Thymus (tissue), 11 donors: Measurements from ENCODE around the gene NLGN1. TPM values are rescaled to one million over a fixed set of nuclear protein-coding genes. Genes with fewer than 3 reads are reported as not detected.

Source experiments
- DNase-seq, 9 donors: peaks; one replicate each; pipeline ENCODE4 v3.0.0-alpha.2; 2013; ENCODE audit warnings: low spot score in 9 of 9, low read depth in 6 of 9, missing footprints in 1 of 9
- H3K27ac ChIP-seq, 2 donors: one replicate each; pipeline ENCODE4 v1.5.1; 2013; ENCODE audit warnings: control low read depth in 1 of 2, low read depth in 1 of 2, low read length in 1 of 2, mild to moderate bottlenecking in 1 of 2, moderate library complexity in 1 of 2
- H3K27me3 ChIP-seq, 2 donors: one replicate each; pipeline ENCODE4 v1.5.1; 2013; ENCODE audit warnings: low read length in 1 of 2; ENCODE audit not compliant: control insufficient read depth in 2 of 2, insufficient read depth in 1 of 2
- H3K36me3 ChIP-seq, 2 donors: one replicate each; pipeline ENCODE4 v1.5.1; 2013; ENCODE audit warnings: low read length in 1 of 2, mild to moderate bottlenecking in 1 of 2, moderate library complexity in 1 of 2; ENCODE audit not compliant: control insufficient read depth in 2 of 2, insufficient read depth in 2 of 2
- H3K4me1 ChIP-seq, 2 donors: one replicate each; pipeline ENCODE4 v1.5.1; 2013; ENCODE audit warnings: low read length in 2 of 2; ENCODE audit not compliant: control insufficient read depth in 2 of 2, insufficient read depth in 2 of 2
- H3K4me3 ChIP-seq, 2 donors: one replicate each; pipeline ENCODE4 v1.5.1; 2013; ENCODE audit warnings: low read length in 2 of 2, control low read depth in 1 of 2, mild to moderate bottlenecking in 1 of 2
- H3K9me3 ChIP-seq, 2 donors: one replicate each; pipeline ENCODE4 v1.5.1; 2013; ENCODE audit warnings: low read length in 1 of 2, mild to moderate bottlenecking in 1 of 2; ENCODE audit not compliant: control insufficient read depth in 2 of 2, insufficient read depth in 1 of 2
- WGBS: extraction: QIAGEN DNeasy Blood & Tissue Kit; methylation state at CpG from one replicate; pipeline ENCODE4 v1.1.7; 2013; 5-methylcytosine and 5-hydroxymethylcytosine counted together
- polyA plus RNA-seq: library from polyadenylated mRNA; stranded (reverse); fragments of 200-250 nt; gene quantifications from one replicate; pipeline ENCODE4 v1.2.3, GENCODE V29; 2013
- total RNA-seq: library from RNA; stranded (reverse); fragments of 120-200 nt; gene quantifications from one replicate; pipeline ENCODE4 v1.2.4, GENCODE V29; 2013
- donor health status: healthy.

The NLGN1 gene
- total and polyA plus RNA-seq, 2 donors: 0.16 to 0.90 TPM

DNA sequence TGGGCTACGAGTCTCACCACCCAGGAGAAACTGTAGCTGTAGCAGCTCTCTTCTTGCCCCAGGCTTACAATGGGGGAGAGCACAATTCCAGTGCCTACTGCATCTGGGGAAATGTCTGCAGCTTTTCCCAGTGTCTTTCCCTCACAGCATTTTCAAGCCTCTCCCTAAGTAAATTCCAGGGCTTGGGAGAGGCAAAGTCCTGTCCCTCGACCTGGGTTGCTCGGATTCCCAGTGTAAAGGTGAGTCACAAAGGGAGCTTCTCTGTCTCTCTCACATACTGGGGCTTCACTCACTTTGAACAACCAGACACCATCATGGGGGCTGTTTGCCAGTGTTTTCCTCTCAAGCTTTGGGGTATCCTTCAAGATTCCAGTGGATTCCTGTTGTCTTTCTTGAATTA is 772.2 kb downstream of the NLGN1 start:
- DNase-seq: no peak
- 95% methylated on average over 3 of the region's 3 CpGs for WGBS

DNA sequence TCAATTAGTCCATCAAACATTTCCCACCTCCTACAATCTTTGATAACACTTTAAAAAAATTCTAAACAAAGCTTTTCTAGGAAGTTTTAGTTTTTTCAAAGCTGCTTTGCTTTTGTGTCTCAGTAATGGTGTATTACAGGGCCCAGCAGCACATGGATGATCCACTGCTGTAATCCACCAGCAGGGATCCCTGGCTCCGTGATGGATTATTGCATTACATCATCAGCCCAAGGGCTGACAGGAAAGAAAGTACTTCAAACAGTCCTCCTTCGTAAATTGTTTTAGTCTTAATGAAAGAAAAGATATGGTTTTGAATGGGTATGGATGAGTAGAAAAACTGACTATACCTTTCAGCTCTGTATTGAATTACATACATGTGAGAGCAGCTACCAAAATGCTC is 772.7 kb downstream of the NLGN1 start:
- 94% methylated on average over 2 of the region's 2 CpGs for WGBS
- DNase-seq: no peak

More for the DNA sequence above, 772.2 kb downstream of the NLGN1 start:
- H3K4me3 ChIP-seq: no peak overlapping the region
- no peaks in the 10 kb centered on the region for H3K27me3 ChIP-seq
- H3K36me3 ChIP-seq: no peaks in the 10 kb centered on the region
- no peak overlapping the region for H3K27ac ChIP-seq
- peaks cover 0 to 2% of the 10 kb centered on the region in 2 donors for H3K4me1 ChIP-seq
- H3K9me3 ChIP-seq: peaks cover 0 to 4% of the 10 kb centered on the region in 2 donors

DNA sequence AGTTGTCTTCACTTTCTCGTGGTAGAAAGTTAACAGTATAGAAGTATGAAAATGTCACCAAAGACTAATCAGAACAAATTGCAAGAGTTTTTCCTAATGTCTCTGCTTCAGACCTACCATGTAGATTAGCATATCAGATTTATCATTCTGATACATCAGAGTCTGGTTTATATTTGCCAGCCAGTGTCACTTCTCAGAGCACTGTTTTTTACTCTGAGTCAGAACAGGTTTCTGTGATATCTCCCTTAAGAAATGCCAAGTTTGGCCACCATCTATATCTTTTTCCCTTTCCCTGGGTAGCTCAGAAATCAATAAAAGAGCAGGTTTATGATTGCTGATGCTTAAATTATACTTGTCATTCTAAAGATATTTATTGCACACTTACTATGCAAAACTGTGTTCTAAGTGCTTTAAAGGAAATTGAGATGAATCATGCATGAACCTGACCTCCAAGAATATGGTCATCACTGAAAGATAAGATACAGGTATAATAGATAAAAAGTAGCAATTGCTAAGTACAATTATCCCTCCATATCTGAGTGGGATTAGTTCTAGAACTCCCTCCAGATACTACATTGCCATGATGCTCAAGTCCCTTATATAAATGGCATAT is 788.9 kb downstream of the NLGN1 start:
- H3K4me1 ChIP-seq: peaks cover 2 to 4% of the 10 kb centered on the region in 2 donors
- 90% methylated on average over 1 of the region's 1 CpG for WGBS
- H3K27ac ChIP-seq: no peak overlapping the region
- H3K4me3 ChIP-seq: no peak overlapping the region
- no peaks in the 10 kb centered on the region for H3K9me3 ChIP-seq
- no peak for DNase-seq
- no peaks in the 10 kb centered on the region for H3K36me3 ChIP-seq
- no peaks in the 10 kb centered on the region for H3K27me3 ChIP-seq

More for the DNA sequence above, 772.7 kb downstream of the NLGN1 start:
- peaks cover 0 to 4% of the 10 kb centered on the region in 2 donors for H3K9me3 ChIP-seq
- no peaks in the 10 kb centered on the region for H3K27me3 ChIP-seq
- H3K4me1 ChIP-seq: peaks cover 0 to 2% of the 10 kb centered on the region in 2 donors
- no peak overlapping the region for H3K27ac ChIP-seq
- no peaks in the 10 kb centered on the region for H3K36me3 ChIP-seq
- H3K4me3 ChIP-seq: no peak overlapping the region

DNA sequence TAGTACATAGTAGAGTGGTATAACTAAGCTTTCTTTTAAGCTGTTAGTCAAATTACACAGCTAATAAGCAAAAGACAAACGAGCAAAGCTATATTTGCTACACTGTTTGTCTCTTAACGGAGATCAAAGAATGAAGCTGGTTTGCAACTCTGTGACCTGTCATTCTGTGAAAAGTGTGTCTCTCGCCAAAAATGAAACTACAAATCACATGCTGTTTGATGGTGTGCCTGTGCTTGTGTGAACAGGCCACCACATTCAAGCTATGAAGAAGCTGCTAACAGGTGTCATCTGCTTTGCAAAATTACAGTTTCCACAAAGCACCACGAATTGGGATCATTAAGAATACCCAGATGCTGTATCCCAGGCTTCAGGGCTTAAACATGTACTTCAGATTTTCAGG is 793.8 kb downstream of the NLGN1 start:
- Histone ChIP-seq H3K9me3 (no peaks in the 10 kb centered on the region), H3K27me3 (no peaks in the 10 kb centered on the region), H3K27ac (peak overlapping the region in 1 of 2 donors; percentile 81), H3K36me3 (no peaks in the 10 kb centered on the region), H3K4me3 (no peak overlapping the region), H3K4me1 (peaks cover 3 to 4% of the 10 kb centered on the region in 2 donors)
- DNase-seq: peak; percentile 23 to 84 (median 54)
- WGBS: 14% methylated on average over 4 of the region's 4 CpGs

DNA sequence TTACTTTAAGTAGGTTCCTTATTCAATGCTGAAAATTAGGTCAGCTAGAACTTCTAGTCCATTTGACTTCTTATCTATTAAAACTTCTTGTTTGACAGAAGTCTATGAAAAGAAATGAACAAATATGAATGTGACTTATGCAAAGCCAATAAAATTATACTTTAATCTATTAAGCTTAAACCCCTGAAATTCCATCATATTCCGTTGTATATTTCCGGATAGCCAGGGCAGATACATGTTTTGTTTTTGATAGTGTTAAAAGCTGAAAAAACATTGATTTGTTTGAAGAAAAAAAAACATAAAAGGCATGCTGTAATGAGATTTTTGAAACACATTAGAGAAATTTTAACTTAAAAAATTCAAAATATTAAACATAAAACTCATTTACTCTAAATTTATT is 794.4 kb downstream of the NLGN1 start:
- Histone ChIP-seq H3K4me3 (no peak overlapping the region), H3K27me3 (no peaks in the 10 kb centered on the region), H3K36me3 (no peaks in the 10 kb centered on the region), H3K4me1 (peaks cover 3 to 4% of the 10 kb centered on the region in 2 donors), H3K27ac (peak overlapping the region in 1 of 2 donors; percentile 81), H3K9me3 (no peaks in the 10 kb centered on the region)
- peak in 1 of 9 donors; percentile 9 for DNase-seq
- WGBS: 98% methylated on average over 2 of the region's 2 CpGs

DNA sequence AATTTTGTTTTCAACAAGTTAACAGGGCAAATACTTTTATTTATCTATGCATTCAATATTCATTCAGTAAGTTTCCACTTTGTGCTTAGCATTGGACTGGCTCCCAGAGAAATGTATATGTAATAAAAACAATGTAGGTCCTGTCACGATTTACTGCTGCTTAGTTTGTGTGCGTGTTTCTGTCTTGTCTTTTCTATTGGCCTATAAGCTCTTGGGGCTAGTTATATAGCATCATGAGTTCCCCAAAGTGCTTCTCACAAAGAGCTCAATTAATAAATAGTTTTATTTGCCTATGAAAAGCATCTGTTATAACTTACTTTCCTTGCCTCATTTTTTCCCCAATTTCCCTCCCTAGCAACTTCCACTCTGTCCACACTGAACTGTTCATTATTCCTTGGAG is 794.9 kb downstream of the NLGN1 start:
- Histone ChIP-seq H3K27me3 (no peaks in the 10 kb centered on the region), H3K27ac (no peak overlapping the region), H3K9me3 (no peaks in the 10 kb centered on the region), H3K36me3 (no peaks in the 10 kb centered on the region), H3K4me1 (peaks cover 3 to 4% of the 10 kb centered on the region in 2 donors), H3K4me3 (no peak overlapping the region)
- 96% methylated on average over 2 of the region's 2 CpGs for WGBS
- no peak for DNase-seq

DNA sequence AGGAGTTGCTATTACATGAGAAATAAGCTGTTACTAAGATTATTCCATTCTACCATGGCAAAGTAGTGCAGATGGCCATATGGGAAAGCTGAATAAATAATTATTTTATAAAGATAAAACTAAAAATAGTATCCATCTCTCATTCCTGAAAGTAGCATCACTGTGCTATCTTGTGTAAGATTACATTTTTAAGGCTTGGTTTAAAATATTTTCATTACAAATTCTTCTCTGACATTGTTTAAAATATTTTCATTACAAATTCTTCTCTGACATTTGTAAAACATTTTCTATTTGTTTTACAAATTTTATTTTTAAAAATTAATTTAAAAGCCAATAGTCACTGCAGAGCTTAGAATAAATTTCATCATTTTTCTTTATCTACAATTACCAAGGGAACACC is 796.1 kb downstream of the NLGN1 start:
- Histone ChIP-seq H3K36me3 (no peaks in the 10 kb centered on the region), H3K4me3 (no peak overlapping the region), H3K27ac (no peak overlapping the region), H3K9me3 (no peaks in the 10 kb centered on the region), H3K4me1 (peaks cover 3 to 4% of the 10 kb centered on the region in 2 donors), H3K27me3 (no peaks in the 10 kb centered on the region)
- no peak for DNase-seq

DNA sequence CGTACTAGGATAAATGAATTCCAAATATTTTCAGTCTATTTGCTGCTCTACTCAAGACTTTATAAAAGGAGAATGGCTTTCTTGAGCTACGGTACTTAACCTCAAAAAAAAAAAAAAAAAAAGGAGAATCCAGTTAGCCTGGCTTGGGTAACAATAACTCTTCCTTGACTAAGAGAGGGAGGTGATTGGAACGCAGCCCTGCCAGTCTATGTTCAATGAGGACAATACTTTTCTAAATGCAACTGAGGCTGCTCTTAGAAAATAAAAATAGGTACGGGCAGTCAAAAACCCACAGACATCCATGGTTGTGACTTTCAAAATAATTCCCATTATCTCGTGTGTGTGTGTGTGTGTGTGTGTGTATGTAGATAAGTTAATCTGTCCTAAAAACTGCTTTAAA is 799.9 kb downstream of the NLGN1 start:
- no peak overlapping the region for H3K27ac ChIP-seq
- no peaks in the 10 kb centered on the region for H3K27me3 ChIP-seq
- WGBS: 88% methylated on average over 5 of the region's 5 CpGs
- no peak overlapping the region for H3K4me3 ChIP-seq
- H3K9me3 ChIP-seq: no peaks in the 10 kb centered on the region
- no peak for DNase-seq
- H3K4me1 ChIP-seq: no peaks in the 10 kb centered on the region
- no peaks in the 10 kb centered on the region for H3K36me3 ChIP-seq

DNA sequence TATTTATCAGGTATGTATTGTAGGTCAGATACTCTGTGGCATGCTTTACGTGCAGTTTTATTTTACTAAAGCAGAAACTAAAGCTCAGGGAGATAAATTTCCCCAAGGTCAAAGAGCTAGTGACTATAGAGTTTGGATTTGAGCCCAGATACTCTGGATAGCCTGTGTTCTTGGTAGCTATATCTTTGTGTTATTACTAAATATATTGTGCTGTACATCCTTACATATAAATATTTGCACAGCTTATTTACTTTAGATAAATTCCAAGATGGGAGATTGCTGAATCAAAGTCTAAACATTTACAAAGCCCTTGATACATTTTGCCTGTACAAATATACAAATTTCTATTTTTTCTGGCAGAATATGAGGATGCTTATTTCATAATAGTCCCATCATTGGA is 800.7 kb downstream of the NLGN1 start:
- Histone ChIP-seq H3K4me3 (no peak overlapping the region), H3K36me3 (no peaks in the 10 kb centered on the region), H3K27me3 (no peaks in the 10 kb centered on the region), H3K27ac (no peak overlapping the region), H3K4me1 (no peaks in the 10 kb centered on the region), H3K9me3 (no peaks in the 10 kb centered on the region)
- DNase-seq: no peak
- WGBS: 100% methylated on average over 1 of the region's 1 CpG
